ENCODE results near the gene CTIF.

The CTIF gene

GRCh38 chr18:48551100-48551499 lies 12.3 kb downstream of the CTIF start:
- DNase-seq (ENCODE audit: low read depth), result no peak

- no peak for DNase-seq (ENCODE audit: low read depth)
Observed at GRCh38 chr18:48552130-48552529, 13.3 kb downstream of the CTIF start.

DNA sequence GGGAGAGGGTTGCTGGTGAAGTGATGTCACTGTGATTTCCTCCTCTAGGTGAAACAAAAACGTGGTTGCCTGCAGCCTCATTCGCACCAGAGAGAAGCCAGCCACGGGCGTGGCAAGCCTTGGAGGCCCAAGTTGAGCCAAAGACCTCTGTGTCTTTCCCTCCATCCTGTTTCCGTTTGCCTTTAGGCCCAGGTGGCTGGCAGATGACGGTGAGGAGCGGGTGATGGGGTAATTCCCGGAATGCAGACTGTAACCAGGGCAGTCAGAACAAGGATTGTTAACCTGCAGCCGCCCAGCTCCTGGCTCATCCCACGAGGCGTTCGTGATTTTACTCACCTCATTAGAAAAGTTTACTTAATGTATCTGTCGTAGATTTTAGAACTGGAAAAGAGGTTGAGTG lies 14.4 kb downstream of the CTIF start:
- no peak for DNase-seq (ENCODE audit: low read depth)

- no peak for DNase-seq (ENCODE audit: low read depth)
Observed at GRCh38 chr18:48554610-48555400, 16.0 kb downstream of the CTIF start.

GRCh38 chr18:48555465-48555995 lies 16.7 kb downstream of the CTIF start:
- DNase-seq (ENCODE audit: low read depth), result no peak

DNA sequence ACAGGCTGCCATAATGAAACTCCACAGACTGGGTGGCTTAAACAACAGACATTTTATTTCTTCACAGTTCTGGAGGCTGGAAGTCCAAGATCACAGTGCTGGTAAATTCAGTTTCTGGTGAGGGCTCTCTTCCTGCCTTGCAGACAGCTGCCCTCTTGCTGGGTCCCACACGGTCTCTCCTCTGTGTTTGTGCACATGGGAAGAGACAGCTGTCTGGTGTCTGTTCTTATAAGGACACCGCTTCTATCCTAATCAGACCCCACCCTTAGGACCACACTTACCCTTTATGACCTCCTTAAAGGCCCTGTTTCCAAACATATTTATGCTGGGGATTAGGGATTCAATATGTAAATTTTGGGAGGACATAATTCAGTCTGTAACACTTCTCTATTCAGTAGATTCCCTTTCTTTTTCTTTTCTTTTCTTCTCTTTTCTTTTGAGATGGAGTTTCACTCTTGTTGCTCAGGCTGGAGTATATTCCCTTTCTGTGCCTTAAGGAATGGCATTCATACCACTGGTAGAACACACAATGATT lies 18.9 kb downstream of the CTIF start:
- no peak for DNase-seq (ENCODE audit: low read depth)

- DNase-seq (ENCODE audit: low read depth), result no peak
Observed at GRCh38 chr18:48558248-48558647, 19.4 kb downstream of the CTIF start.

DNA sequence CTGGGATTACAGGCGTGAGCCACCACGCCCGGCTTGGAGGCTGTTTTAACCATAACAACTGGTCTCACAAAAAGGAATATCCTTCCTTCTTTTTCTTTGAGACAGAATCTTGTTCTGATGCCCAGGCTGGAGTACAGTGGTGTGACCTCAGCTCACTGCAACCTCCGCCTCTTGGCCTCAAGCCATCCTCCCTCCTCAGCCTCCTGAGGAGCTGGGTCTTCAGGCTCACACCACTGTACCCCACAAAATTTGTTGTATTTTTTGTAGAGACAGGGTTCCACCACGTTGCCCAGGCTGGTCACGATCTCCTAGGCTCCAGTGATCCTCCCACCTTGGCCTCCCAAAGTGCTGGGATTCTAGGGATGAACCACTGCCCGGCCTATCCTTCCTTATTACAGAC lies 21.7 kb downstream of the CTIF start:
- no peak for DNase-seq (ENCODE audit: low read depth)

GRCh38 chr18:48562075-48562474 lies 23.2 kb downstream of the CTIF start:
- no peak for DNase-seq (ENCODE audit: low read depth)

DNA sequence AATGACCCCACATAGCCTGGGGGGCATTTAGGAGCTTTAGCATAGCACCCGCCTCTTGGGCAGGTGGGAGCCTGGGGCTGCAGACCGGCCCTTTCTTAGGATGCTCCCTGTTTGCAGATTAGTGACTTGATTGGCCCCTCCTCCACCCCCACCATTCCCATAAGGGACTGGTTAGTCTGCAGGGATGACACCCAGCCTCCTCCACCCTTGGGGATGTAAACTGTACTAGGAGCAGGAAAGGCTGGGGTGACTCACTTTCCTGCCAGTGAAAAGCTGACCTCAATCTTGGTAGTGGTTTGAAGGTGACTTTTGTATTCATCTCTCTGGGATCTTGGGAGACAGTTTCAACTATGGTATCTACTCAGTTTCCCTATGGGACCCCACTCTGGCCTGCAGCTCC lies 24.2 kb downstream of the CTIF start:
- DNase-seq (ENCODE audit: low read depth), result no peak

- no peak for DNase-seq (ENCODE audit: low read depth)
Observed at GRCh38 chr18:48564139-48564538, 25.3 kb downstream of the CTIF start.

DNA sequence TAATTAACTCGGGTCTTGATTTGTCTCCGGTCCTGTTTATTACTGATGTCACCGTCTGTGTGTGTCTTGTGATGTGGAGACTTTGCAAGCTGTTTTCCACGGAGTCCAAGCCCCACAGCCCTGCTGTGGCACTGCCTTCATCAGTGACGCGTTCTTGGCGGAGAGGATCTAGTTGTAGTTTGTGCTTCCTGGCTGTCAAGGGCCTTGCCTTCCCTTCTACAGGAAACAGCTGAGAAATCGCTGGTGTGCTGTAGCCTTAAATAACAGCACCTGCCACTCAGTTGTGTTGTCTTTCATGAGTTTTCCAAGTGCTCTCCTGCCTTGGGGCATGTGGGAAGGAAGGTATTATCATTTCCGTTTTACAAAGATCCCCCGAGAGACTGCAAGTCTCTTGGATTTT lies 26.3 kb downstream of the CTIF start:
- no peak for DNase-seq (ENCODE audit: low read depth)

- DNase-seq (ENCODE audit: low read depth), result no peak
Observed at GRCh38 chr18:48566589-48566988, 27.8 kb downstream of the CTIF start.

- no peak for DNase-seq (ENCODE audit: low read depth)
Observed at GRCh38 chr18:48567388-48567787, 28.6 kb downstream of the CTIF start.

DNA sequence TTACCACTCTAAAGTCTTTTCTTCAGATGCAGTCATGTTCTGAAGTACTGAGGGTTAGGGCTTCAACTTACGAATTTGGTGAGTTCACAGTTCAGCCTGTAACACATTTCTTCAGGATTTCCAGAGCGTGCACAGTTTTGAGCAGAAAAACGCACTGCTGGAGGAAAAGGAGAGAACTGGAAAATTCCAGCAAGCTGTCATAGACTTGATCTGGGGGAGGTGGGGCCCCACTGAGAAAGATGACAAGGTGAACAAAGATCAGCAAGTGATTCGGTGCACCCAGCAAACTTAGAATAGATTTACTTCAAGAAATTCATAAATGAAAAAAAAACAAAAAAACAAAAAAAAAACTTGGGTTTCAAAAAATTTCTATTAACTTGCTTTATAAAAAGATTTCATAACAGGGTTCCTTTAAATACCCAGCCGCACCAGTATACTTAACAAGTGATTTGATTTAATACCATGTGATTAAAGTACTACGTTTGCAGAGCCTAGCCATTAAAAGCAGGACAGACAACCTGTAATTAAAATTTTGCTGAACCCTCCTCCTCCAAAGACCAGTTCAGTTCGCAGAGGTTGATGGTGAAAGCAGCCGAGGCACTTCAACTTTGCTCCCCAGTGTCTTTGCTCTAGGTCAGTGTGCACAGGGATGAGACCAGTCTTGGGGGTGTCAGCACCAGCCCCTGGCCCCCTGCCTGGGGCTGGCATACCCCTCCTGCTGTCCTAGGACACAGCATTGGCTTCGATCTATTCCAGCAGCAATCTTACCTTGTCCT lies 30.5 kb downstream of the CTIF start:
- no peak for DNase-seq (ENCODE audit: low read depth)

GRCh38 chr18:48569915-48570264 lies 31.1 kb downstream of the CTIF start:
- DNase-seq (ENCODE audit: low read depth), result no peak

DNA sequence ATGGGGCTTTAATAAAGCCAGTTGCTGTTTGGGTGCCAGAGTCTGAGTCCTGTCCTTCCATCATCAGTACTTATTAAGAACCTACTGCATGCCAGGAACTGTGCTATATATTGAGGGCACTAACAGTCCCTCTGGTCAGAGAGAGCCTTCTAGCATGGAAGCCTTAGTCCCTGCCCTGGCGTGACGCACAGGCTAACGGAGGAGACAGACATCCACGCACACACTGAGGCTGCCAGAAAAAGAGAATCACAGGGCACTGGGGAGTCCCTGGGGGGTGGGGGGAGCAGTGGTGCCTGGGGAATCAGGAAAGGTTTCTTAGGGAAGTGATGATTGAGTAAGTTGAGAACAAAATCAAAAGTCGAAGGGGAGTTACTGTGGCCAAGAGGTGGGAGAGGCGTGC lies 31.5 kb downstream of the CTIF start:
- no peak for DNase-seq (ENCODE audit: low read depth)

GRCh38 chr18:48571639-48572384 lies 33.0 kb downstream of the CTIF start:
- DNase-seq (ENCODE audit: low read depth), result no peak

DNA sequence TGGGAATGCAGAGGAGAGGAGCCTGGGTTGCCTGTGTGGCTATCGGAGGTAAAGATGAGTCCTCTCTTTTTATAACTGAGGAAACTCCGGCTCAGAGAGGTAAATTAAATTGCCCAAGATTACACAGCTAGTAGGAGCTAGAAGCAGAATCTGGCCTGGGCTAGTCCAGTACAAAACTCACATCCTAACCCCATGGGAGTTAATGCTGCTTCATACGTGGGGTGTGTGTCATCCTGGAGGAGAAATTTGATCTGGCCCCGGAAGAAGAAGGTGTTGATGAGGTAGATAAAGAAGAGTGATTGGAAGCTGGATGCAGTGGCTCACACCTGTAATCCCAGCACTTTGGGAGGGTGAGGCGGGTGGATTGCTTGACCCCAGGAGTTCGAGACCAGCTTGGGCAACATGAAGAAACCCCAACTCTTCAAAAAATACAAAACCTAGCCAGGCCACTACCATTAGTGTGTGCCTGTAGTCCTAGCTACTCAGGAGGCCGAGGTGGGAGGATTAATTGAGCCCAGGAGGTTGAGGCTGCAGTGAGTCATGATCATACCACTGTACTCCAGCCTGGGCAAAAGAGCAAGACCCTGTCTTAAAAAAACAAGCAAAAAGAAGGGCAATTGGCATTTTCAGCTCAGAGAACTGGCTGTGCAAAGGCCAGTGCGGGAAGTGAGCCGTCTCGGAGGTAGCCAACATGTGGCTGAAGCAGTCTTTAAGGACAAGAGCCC lies 33.7 kb downstream of the CTIF start:
- no peak for DNase-seq (ENCODE audit: low read depth)

- DNase-seq (ENCODE audit: low read depth), result no peak
Observed at GRCh38 chr18:48573632-48574283, 34.9 kb downstream of the CTIF start.

DNA sequence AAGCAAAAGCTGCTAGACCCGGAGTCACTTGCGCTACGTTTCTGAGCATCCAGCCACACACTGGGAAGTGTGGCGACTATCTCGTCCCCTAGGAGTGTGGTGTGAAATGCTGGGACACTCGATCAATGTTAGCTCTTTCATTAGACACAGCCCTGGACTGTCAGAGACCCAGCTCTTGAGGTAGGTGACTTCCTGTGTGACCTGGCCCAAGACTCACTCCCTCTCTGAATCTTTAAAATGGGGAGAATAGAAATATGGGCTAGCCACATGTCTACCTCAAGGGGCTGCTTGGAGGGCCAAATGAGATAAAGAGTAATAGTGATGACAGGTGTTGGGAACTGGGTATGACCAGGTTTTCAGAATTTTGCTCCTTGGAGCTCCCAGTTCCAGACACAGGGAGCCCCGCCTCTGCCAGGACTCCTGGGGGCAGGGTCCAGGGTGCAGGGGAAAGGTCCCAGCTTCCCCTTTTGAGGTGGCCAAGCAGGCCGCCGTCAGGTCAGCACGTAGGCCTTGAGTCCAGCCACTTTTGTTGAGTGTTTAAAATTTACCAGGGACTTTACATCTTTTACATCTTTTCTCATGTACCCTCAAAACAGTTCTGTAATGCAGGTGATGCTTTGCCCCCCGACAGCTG lies 36.0 kb downstream of the CTIF start:
- DNase-seq (ENCODE audit: low read depth), result no peak

All from HS-5 (cell line).